PC-9 (cell line): Measurements from ENCODE around the gene CTDNEP1. TPM values are rescaled to one million over a fixed set of nuclear protein-coding genes. Genes with fewer than 3 reads are reported as not detected.
A peak's percentile ranks its signal among the peaks of the same experiment; 100 is the strongest.

Experiments
- BruUV-seq: library from RNA; stranded (reverse); fragments of 400-500 nt; replicated peaks from 2 replicates; lab custom pipeline; 2021; lab: Mats Ljungman, UMichigan
- CTCF ChIA-PET: fragments of 300-600 bp; sonication (Branson Sonifier 250); formaldehyde crosslinking; loops from one replicate; lab custom pipeline; 2022; ENCODE audit warnings: antibody characterized with exemption; lab: Charles Lee
- POLR2A ChIA-PET: fragments of 300-600 bp; sonication (Branson Sonifier 250); formaldehyde crosslinking; loops from one replicate; lab custom pipeline; 2022; ENCODE audit warnings: antibody characterized with exemption; ENCODE audit not compliant: unreplicated experiment; lab: Charles Lee
- DNase-seq, 2 experiments: peaks; one replicate each; pipeline versions ENCODE4 v3.0.0 to v3.0.0-alpha.2; 2015 to 2022; ENCODE audit warnings: mixed read lengths in 1 of 2
- H2AFZ ChIP-seq: fragments of 200-600 bp; sonication (generic); 2 replicates; pipeline ENCODE4 v1.8.1; 2017; ENCODE audit warnings: antibody characterized with exemption
- H3F3A ChIP-seq: fragments of 200-600 bp; sonication (generic); 2 replicates; pipeline ENCODE4 v1.8.1; 2017; ENCODE audit warnings: antibody characterized with exemption, mild to moderate bottlenecking, low read depth; ENCODE audit not compliant: insufficient read depth
- H3K27ac ChIP-seq: fragments of 200-600 bp; sonication (generic); 2 replicates; pipeline ENCODE4 v1.6.1; 2016; ENCODE audit warnings: mixed run types
- H3K27me3 ChIP-seq: fragments of 200-600 bp; sonication (generic); 2 replicates; pipeline ENCODE4 v1.6.1; 2016; ENCODE audit warnings: low read depth, mixed run types; ENCODE audit not compliant: insufficient read depth
- H3K36me3 ChIP-seq: fragments of 200-600 bp; sonication (generic); 2 replicates; pipeline ENCODE4 v1.6.1; 2016; ENCODE audit warnings: low read depth, mixed run types
- H3K4me1 ChIP-seq: fragments of 200-600 bp; sonication (generic); replicated peaks from 2 replicates; pipeline ENCODE4 v1.6.1; 2016; ENCODE audit warnings: mixed run types; ENCODE audit not compliant: insufficient read depth
- H3K4me2 ChIP-seq: fragments of 200-600 bp; sonication (generic); 2 replicates; pipeline ENCODE4 v1.6.1; 2017; ENCODE audit warnings: mixed run types
- H3K4me3 ChIP-seq: fragments of 200-600 bp; sonication (generic); 2 replicates; pipeline ENCODE4 v1.6.1; 2016; ENCODE audit warnings: mixed run types
- H3K79me2 ChIP-seq: fragments of 200-600 bp; sonication (generic); 2 replicates; pipeline ENCODE4 v1.6.1; 2017; ENCODE audit warnings: low read depth, mixed run types
- H3K9me2 ChIP-seq: fragments of 200-600 bp; sonication (generic); 2 replicates; pipeline ENCODE4 v1.8.1; 2017; ENCODE audit warnings: mild to moderate bottlenecking; ENCODE audit not compliant: insufficient read depth
- H3K9me3 ChIP-seq: fragments of 200-600 bp; sonication (generic); 2 replicates; pipeline ENCODE4 v1.8.1; 2016; ENCODE audit warnings: low read depth; ENCODE audit not compliant: insufficient read depth
- H4K20me1 ChIP-seq: fragments of 200-600 bp; sonication (generic); 2 replicates; pipeline ENCODE4 v1.8.1; 2017; ENCODE audit not compliant: insufficient read depth
- EZH2 ChIP-seq: fragments of 200-600 bp; sonication (generic); IDR thresholded peaks from 2 replicates; pipeline ENCODE4 v1.8.0; 2017; ENCODE audit warnings: antibody characterized with exemption, low read depth
- intact Hi-C: fragments of 100-400 bp; cut with micrococcal nuclease; formaldehyde crosslinking; loops from one replicate; pipeline ENCODE4 v1.10.0; 2022; ENCODE audit not compliant: unreplicated experiment
- total RNA-seq: library from RNA; stranded (reverse); gene quantifications from 2 replicates; pipeline ENCODE4 v1.2.3, GENCODE V29; 2021
- TF ChIP-seq, protein P1 (sequence below): fragments of 200-600 bp; sonication (generic); conservative IDR thresholded peaks from 2 replicates; pipeline ENCODE4 v1.6.1; 2017; ENCODE audit warnings: mixed run types, antibody characterized with exemption, mild to moderate bottlenecking, moderate library complexity

The CTDNEP1 gene
- total RNA-seq, 1 experiment from 2014 or later = 203 TPM

DNA sequence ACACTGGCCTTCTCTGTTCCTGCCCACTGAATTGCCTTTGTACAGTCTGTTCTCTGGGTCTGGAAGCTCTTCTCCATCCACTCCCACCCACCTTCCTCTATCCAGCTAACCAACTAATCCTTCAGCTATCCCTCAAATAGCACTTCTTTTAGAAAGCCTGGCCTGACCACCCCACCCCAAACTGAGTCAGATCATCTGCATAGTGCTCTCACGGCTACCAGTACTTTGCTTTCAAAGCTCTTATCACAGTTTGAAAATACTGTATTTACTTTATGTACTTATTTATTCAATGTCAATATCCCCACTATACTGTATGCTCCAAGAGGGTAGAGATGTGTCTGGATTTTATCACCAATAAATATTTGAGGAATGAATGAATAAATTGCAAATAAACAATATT lies 15.2 kb upstream of the CTDNEP1 start:
- no peak for DNase-seq
- intact Hi-C loops = no loop called here
- no TSS peak for BruUV-seq
- POLR2A ChIA-PET = interaction anchor here (0.7 kb wide), 2 partner anchors 63 to 77 kb away, joined by 4 to 10 read pairs; no protein-coding TSS in a partner anchor
- Histone ChIP-seq H3K79me2 (peaks cover 15% of the 10 kb centered on the region), H2AFZ (no peak overlapping the region), H3K9me2 (no peaks in the 10 kb centered on the region), H3K36me3 (no peaks in the 10 kb centered on the region; the same call in 1 of the 2 replicates), H3K4me2 (no peak overlapping the region), H3K4me1 (peaks cover 25% of the 10 kb centered on the region), H3K27me3 (no peaks in the 10 kb centered on the region), H3K9me3 (no peaks in the 10 kb centered on the region), H3K4me3 (no peak overlapping the region), H4K20me1 (no peaks in the 10 kb centered on the region), H3K27ac (no peak overlapping the region), H3F3A (peaks cover 54% of the 10 kb centered on the region)
- CTCF ChIA-PET = interaction anchor here (0.7 kb wide), 1 partner anchor 158 kb away, joined by 4 read pairs; no protein-coding TSS in a partner anchor
- TF ChIP-seq EZH2 = no peak
- TF ChIP-seq, protein P1, sequence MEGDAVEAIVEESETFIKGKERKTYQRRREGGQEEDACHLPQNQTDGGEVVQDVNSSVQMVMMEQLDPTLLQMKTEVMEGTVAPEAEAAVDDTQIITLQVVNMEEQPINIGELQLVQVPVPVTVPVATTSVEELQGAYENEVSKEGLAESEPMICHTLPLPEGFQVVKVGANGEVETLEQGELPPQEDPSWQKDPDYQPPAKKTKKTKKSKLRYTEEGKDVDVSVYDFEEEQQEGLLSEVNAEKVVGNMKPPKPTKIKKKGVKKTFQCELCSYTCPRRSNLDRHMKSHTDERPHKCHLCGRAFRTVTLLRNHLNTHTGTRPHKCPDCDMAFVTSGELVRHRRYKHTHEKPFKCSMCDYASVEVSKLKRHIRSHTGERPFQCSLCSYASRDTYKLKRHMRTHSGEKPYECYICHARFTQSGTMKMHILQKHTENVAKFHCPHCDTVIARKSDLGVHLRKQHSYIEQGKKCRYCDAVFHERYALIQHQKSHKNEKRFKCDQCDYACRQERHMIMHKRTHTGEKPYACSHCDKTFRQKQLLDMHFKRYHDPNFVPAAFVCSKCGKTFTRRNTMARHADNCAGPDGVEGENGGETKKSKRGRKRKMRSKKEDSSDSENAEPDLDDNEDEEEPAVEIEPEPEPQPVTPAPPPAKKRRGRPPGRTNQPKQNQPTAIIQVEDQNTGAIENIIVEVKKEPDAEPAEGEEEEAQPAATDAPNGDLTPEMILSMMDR = no peak

DNA sequence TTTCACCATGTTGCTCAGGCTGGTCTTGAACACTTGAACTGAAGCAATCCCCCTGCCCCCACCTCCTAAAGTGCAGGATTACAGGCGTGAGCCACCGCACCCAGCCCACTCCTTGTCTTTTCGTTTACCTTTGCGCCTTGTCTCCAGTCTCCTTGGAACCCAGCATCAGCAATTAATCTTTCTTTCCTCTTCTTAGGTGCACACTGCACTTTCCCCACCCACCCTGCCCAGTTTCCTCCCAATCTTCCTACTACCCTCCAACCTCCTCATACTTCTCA lies 12.2 kb upstream of the CTDNEP1 start:
- TF ChIP-seq, protein P1 = no peak
- TF ChIP-seq EZH2 = no peak
- Histone ChIP-seq H3K4me1 (peaks cover 39% of the 10 kb centered on the region), H3K36me3 (peaks cover 20% of the 10 kb centered on the region), H3K4me3 (peak overlapping the region; percentile 97), H3K9me3 (no peaks in the 10 kb centered on the region), H4K20me1 (peaks cover 20% of the 10 kb centered on the region), H3K27me3 (no peaks in the 10 kb centered on the region), H3F3A (peaks cover 56% of the 10 kb centered on the region), H3K4me2 (peak overlapping the region; percentile 82), H3K79me2 (peaks cover 45% of the 10 kb centered on the region), H2AFZ (peak overlapping the region; percentile 49), H3K27ac (peak overlapping the region; percentile 100), H3K9me2 (no peaks in the 10 kb centered on the region)
- no TSS peak for BruUV-seq
- DNase-seq = peak in 1 of 2 experiments; percentile 31
- intact Hi-C loops = loop anchor here (1.0 to 5.0 kb wide), 6 partner anchors 17 to 579 kb away; partner anchors contain the start of genes EIF5A, POLR2A, SLC35G6 and TMEM256
- CTCF ChIA-PET = interaction anchor here (0.6 to 1.5 kb wide), 3 partner anchors 171 to 310 kb away, joined by 3 to 5 read pairs (median 3); no protein-coding TSS in a partner anchor
- POLR2A ChIA-PET = interaction anchor here (0.6 to 0.8 kb wide), 4 partner anchors 29 to 753 kb away, joined by 4 to 33 read pairs (median 6); no protein-coding TSS in a partner anchor

DNA sequence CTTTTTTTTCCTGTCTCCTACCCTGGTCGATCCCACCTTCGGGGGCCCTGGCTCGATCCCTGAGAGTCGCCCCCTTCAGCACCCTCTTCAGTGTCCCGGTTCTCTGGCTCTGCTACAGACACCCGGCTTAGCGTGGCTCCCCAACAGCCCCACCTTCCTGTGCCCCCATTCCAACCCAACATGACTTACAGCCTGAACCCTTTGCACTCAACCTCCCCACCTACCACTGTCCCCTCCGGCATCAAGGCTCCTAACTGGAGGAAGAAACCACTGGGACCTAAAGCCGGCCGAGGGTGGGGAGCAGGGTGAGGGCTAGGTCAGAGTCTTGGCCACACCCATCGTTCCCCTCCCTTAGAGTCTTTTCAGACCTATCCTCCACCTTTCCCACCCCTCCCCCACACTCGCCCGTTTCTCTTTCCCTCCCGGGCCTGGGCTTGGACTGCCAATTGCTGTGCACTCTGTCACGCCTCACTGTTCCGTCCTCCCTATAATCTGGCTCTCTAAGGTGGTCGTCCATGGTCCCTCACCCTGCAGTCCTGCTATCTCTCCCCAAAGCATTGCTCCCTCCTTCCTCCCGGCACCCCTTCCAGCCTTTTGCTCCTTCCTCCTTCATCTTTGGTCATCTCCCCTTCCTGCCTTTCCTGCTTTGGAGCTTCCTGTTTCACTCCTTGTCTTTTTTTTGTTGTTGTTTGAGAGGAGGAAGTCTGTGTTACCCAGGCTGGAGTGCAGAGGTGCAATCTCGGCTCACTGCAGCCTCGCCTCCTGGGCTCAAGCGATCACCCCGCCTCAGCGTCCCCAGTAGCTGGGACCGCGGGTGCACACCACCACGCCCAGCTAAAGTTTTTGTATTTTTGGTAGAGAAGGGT lies 11.6 kb upstream of the CTDNEP1 start:
- Histone ChIP-seq H3K36me3 (peaks cover 24% of the 10 kb centered on the region), H3K9me2 (no peaks in the 10 kb centered on the region), H4K20me1 (peaks cover 25% of the 10 kb centered on the region), H3K4me1 (peaks cover 40% of the 10 kb centered on the region), H3K79me2 (peaks cover 51% of the 10 kb centered on the region), H3K4me3 (peak overlapping the region; percentile 97), H3K27ac (peak overlapping the region; percentile 100), H3K9me3 (no peaks in the 10 kb centered on the region), H3K27me3 (no peaks in the 10 kb centered on the region), H3F3A (peaks cover 62% of the 10 kb centered on the region), H3K4me2 (peak overlapping the region; percentile 82), H2AFZ (peak overlapping the region; percentile 49)
- BruUV-seq = TSS peak; percentile 26
- TF ChIP-seq, protein P1 = no peak
- TF ChIP-seq EZH2 = no peak
- POLR2A ChIA-PET = interaction anchor here (0.6 to 0.8 kb wide), 5 partner anchors 20 to 753 kb away, joined by 3 to 33 read pairs (median 6); no protein-coding TSS in a partner anchor
- DNase-seq = peak; percentile 84 to 88
- intact Hi-C loops = loop anchor here (1.0 to 5.0 kb wide), 9 partner anchors 11 to 579 kb away; partner anchors contain the start of genes EIF5A, ELP5, POLR2A and SLC35G6
- CTCF ChIA-PET = interaction anchor here (0.6 to 1.5 kb wide), 4 partner anchors 12 to 311 kb away, joined by 3 to 5 read pairs (median 3); partner anchors contain the start of gene CTDNEP1
